Transverse colon (tissue), 3 donors: ENCODE measurements around the gene ZBTB16.

Experiments
- EP300 ChIP-seq: sonication (generic); formaldehyde crosslinking; IDR thresholded peaks from one replicate; pipeline ENCODE4 v1.6.1; 2017; ENCODE audit warnings: antibody characterized with exemption, low read depth
- POLR2A ChIP-seq: fragments of 450-650 bp; IDR thresholded peaks from one replicate; pipeline ENCODE4 v1.6.1; 2016; ENCODE audit warnings: antibody characterized with exemption, mild to moderate bottlenecking, moderate library complexity
- TF ChIP-seq, protein P1 (sequence below), 5 experiments: fragments of 200-600 bp in 3 of 5; fragments of 450-650 bp in 2 of 5; sonication (generic) in 3 of 5; IDR thresholded peaks; 1 replicate in 2 of 5; 2 replicates in 3 of 5; pipeline ENCODE4 v1.5.1; 2016 to 2017; ENCODE audit warnings: antibody characterized with exemption in 5 of 5, inconsistent platforms in 3 of 5, mild to moderate bottlenecking in 2 of 5, moderate library complexity in 1 of 5

DNA sequence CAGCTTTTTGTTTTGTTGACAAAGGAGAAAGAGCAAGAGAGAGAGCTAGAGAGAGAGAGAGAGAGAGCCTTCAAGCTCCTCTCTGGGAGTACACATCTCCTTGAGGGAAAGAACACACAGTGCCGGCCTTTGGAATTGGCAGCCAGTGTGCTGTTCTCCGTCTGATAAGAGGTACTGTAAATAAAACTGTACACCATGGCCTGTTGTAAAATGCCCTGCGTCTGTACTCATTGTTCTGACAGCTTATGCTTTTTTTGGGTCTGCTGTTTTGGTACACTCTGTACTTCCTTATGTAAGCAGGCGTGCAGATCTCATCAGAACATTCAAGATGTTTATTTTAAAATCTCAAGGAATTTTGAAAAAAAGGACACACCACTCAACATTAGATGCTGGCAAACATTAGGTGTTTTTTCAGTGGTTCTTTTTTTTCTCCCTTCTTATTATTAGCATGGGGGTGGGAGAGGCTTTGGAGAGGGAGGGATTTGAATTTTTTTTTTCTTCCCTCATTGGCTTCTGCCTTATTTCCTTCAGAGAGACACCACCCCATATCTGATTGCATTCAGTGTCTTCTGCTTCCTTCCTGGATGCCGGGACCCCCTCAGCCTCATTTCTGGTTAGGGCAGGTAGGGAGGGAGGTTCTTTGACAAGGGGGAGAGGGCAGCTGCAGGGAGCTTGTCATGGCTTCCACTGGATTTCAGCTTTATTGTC lies 119.9 kb downstream of the ZBTB16 start:
- TF ChIP-seq, protein P1, sequence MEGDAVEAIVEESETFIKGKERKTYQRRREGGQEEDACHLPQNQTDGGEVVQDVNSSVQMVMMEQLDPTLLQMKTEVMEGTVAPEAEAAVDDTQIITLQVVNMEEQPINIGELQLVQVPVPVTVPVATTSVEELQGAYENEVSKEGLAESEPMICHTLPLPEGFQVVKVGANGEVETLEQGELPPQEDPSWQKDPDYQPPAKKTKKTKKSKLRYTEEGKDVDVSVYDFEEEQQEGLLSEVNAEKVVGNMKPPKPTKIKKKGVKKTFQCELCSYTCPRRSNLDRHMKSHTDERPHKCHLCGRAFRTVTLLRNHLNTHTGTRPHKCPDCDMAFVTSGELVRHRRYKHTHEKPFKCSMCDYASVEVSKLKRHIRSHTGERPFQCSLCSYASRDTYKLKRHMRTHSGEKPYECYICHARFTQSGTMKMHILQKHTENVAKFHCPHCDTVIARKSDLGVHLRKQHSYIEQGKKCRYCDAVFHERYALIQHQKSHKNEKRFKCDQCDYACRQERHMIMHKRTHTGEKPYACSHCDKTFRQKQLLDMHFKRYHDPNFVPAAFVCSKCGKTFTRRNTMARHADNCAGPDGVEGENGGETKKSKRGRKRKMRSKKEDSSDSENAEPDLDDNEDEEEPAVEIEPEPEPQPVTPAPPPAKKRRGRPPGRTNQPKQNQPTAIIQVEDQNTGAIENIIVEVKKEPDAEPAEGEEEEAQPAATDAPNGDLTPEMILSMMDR (IDR thresholded peaks at IDR 0.05), result peak in 1 of 5 experiments; percentile 44
- peak; percentile 100 for TF ChIP-seq EP300
- peak; percentile 53 for TF ChIP-seq POLR2A
